DOHH2 (cell line): ENCODE results near the gene IGSF3.

Source experiments
- CTCF ChIP-seq: fragments of 200-600 bp; sonication (generic); IDR thresholded peaks from one replicate; pipeline ENCODE4 v1.5.1; 2014; ENCODE audit warnings: antibody characterized with exemption, mild to moderate bottlenecking, low read depth, low read length; ENCODE audit not compliant: poor library complexity, severe bottlenecking
- EZH2phosphoT487 ChIP-seq: fragments of 200-600 bp; sonication (generic); IDR thresholded peaks from 2 replicates; pipeline ENCODE4 v1.6.1; 2017; ENCODE audit warnings: borderline replicate concordance, mild to moderate bottlenecking, antibody characterized with exemption, low read length, moderate library complexity, mixed read lengths

- no peak for TF ChIP-seq CTCF
- no peak for TF ChIP-seq EZH2phosphoT487
These were observed 3.7 kb upstream of the IGSF3 start for GRCh38 chr1:116671072-116671760.
